GM12801 (cell line): ENCODE measurements around the gene KCNJ16.

Source experiments
- CTCF ChIP-seq: IDR thresholded peaks from one replicate; pipeline ENCODE4 v1.5.1; 2011; ENCODE audit warnings: control low read depth; ENCODE audit not compliant: insufficient read length; ENCODE audit errors: extremely low read depth

The KCNJ16 gene

GRCh38 chr17:70071127-70071526 is 3.9 kb upstream of the KCNJ16 start:
- no peak for TF ChIP-seq CTCF

GRCh38 chr17:70071620-70072019 is 3.4 kb upstream of the KCNJ16 start:
- no peak for TF ChIP-seq CTCF

- no peak for TF ChIP-seq CTCF
Measured at GRCh38 chr17:70072546-70073309, 2.3 kb upstream of the KCNJ16 start.

GRCh38 chr17:70073310-70073709 is 1.7 kb upstream of the KCNJ16 start:
- no peak for TF ChIP-seq CTCF

GRCh38 chr17:70073799-70074198 is 1.2 kb upstream of the KCNJ16 start:
- no peak for TF ChIP-seq CTCF

GRCh38 chr17:70074236-70074830 is 692 bp upstream of the KCNJ16 start:
- TF ChIP-seq CTCF: no peak

GRCh38 chr17:70076189-70076588 is 1.2 kb downstream of the KCNJ16 start:
- TF ChIP-seq CTCF: no peak
